ENCODE measurements around the gene LIN28A.
"Not testable (repeated sequence)": the region's sequence is repeated elsewhere in the genome, so short reads cannot be mapped to it uniquely, and the experiment has no call there.

The LIN28A gene, protein sequence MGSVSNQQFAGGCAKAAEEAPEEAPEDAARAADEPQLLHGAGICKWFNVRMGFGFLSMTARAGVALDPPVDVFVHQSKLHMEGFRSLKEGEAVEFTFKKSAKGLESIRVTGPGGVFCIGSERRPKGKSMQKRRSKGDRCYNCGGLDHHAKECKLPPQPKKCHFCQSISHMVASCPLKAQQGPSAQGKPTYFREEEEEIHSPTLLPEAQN

DNA sequence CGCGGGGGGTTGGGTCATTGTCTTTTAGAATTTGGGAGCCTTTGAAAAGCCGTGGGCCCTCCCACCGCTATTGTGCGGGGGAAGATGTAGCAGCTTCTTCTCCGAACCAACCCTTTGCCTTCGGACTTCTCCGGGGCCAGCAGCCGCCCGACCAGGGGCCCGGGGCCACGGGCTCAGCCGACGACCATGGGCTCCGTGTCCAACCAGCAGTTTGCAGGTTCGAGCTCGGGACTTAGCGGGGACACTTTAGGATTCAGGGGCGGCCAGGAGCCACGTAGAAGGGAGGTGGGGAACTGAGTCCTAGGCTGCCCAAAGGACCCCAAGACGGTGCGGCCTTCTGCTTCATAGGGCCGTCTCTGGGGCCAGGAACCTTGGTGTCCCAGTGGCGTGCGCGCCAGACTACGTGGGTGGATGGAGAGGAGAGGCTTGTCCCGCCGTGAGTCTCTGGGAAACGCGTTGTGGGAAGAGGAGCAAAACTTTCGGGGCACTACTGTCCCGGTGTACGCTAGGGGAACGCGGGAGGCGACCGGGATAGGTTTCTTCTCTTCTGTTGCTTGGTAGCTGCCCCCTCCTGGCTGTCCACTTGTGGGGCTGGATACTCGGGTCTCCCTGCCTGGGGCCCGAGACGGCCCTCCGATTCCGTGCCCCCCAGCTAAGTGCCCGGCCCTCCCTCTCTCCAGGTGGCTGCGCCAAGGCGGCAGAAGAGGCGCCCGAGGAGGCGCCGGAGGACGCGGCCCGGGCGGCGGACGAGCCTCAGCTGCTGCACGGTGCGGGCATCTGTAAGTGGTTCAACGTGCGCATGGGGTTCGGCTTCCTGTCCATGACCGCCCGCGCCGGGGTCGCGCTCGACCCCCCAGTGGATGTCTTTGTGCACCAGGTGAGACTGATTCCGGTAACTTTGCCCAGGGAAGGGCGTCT lies at the start of gene LIN28A:
Gene LIN28A (plus strand): TSS at position 112 of the 918 bp plus-strand sequence. CDS start 75 bp downstream, at position 187.
- no peak within 1 kb of the TSS for H3K4me3 Mint-ChIP-seq
- no peaks in the 10 kb centered on the region for H3K36me3 Mint-ChIP-seq (ENCODE audit: low read depth)
- no peaks in the 10 kb centered on the region for H3K9me3 Mint-ChIP-seq
- H3K27ac Mint-ChIP-seq, result no peak within 1 kb of the TSS
- H3K27me3 Mint-ChIP-seq, result peaks cover 74% of the 10 kb centered on the region
- H3K4me1 Mint-ChIP-seq (ENCODE audit: low read depth), result peaks cover 24% of the 10 kb centered on the region
- intact Hi-C loops (cut with micrococcal nuclease), result no loop called here

DNA sequence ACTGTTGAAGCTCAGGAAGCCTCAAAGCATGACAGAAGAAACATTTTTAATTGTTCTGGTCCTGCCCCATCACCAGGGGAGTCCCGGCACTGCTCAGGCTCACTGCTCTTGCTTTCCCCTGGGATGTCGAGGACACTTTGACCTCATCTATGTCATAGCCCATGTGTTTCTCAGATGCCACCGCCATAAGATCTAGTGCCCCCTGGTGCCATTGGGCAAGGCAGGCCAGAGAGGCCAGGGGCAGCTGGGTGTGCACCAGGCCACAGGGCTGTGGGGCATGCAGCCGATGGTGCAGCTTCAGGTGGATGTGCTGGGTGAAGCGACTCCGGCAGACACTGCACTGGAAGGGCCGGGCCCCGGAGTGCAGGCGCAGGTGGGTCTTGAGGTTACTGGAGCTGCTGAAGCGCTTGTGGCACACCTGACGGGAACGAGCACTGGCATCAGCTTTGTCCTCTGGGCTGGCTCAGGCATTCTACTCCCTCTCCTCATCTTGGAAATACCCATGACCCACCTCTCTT lies 49.0 kb upstream of the LIN28A start:
- peaks cover 20% of the 10 kb centered on the region for H3K4me1 Mint-ChIP-seq (ENCODE audit: low read depth)
- H3K4me3 Mint-ChIP-seq, result no peak overlapping the region
- H3K9me3 Mint-ChIP-seq, result no peaks in the 10 kb centered on the region
- H3K27me3 Mint-ChIP-seq, result peaks cover 84% of the 10 kb centered on the region
- intact Hi-C loops (cut with micrococcal nuclease), result no loop called here
- H3K27ac Mint-ChIP-seq, result no peak overlapping the region
- no peaks in the 10 kb centered on the region for H3K36me3 Mint-ChIP-seq (ENCODE audit: low read depth)

DNA sequence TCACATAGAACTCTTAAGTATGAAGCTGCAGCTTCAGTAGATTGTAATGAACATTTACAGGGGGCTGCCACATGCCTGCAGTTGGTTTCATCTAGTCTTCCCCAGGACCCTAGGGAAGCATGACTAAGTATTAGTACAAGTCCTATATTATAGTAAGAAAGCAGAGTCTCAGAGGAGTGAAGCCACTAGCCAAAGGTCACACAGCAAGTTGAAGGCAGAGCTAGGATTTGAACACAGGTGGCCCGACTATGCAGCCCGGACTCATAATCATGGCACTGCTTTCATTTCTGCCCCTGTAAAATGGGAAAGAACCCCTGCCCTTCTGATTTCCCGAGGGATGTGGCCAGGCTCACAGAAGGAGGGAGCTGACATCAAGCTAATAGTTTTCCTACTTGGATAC lies 48.3 kb upstream of the LIN28A start:
- H3K9me3 Mint-ChIP-seq, result no peaks in the 10 kb centered on the region
- H3K27me3 Mint-ChIP-seq, result peaks cover 84% of the 10 kb centered on the region
- intact Hi-C loops (cut with micrococcal nuclease), result no loop called here
- no peak overlapping the region for H3K27ac Mint-ChIP-seq
- H3K4me1 Mint-ChIP-seq (ENCODE audit: low read depth), result peaks cover 20% of the 10 kb centered on the region
- H3K4me3 Mint-ChIP-seq, result no peak overlapping the region
- no peaks in the 10 kb centered on the region for H3K36me3 Mint-ChIP-seq (ENCODE audit: low read depth)

DNA sequence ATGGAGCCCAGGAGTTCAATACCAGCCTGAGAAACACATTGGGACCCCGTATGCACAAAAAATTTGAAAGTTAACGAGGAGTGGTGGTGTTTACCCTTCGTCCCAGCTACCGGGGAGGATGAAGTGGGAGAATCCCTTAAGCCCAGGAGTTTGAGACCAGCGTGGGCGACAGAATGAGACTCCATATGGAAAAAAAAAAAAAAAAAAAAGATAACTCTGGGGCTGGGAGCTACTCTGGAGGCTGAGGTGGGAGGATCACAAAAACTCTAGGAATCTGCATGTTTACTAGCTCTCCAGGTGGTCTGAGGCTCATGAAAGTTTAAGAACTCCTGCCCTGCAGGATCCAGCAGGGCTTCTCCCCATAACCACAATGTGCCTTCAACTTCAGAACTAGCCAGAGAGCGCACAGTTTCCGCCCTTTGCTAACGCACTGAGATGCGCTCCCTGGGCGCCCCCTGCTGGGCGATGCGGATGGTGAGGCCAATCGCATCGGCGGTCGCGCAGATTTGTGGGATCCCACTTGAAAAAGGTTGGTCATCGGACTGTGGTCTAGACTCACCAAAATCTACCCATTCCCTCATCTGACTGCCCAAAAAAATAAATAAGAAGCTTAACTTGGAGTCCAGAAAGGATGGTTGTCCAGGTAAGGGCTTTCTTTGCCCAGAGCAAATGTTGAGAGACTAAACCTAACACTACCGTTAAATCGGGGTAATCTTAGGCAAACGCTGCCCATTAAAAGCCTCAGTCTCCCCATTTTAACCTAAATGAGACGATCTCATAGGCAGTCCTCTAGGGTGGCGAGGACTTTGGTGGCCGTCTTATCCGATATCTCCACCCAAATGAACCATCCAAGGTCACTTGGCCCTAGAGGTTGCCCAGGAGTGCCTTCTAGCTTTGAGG lies 46.8 kb upstream of the LIN28A start:
- Mint-ChIP-seq H3K36me3 (ENCODE audit: low read depth) (no peaks in the 10 kb centered on the region), H3K4me3 (no peak overlapping the region), H3K27me3 (peaks cover 71% of the 10 kb centered on the region), H3K9me3 (no peaks in the 10 kb centered on the region), H3K4me1 (ENCODE audit: low read depth) (peaks cover 20% of the 10 kb centered on the region), H3K27ac (no peak overlapping the region)
- intact Hi-C loops (cut with micrococcal nuclease), result no loop called here

DNA sequence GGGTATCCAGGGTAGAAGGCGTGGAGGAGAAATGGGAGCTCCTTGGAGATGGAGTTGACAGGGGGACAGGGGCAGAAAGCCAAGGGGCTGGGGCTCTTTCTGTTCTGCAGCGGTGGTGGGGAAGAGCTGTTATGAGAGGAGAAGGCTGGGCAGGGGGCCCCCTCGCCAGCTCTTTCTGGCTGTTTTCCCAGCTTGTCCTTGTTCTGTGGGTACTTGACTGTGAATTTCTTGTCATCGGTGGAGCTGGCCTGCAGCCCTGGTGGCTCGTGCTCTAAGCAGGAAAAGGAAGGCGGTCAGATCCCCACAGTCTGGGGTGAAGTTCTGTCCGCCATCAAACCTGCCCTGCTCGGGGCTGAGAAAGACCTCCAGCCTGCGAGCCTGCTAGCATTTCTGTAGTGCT lies 45.7 kb upstream of the LIN28A start:
- H3K4me3 Mint-ChIP-seq, result no peak overlapping the region
- H3K27me3 Mint-ChIP-seq, result peaks cover 63% of the 10 kb centered on the region
- intact Hi-C loops (cut with micrococcal nuclease), result no loop called here
- no peaks in the 10 kb centered on the region for H3K9me3 Mint-ChIP-seq
- no peaks in the 10 kb centered on the region for H3K36me3 Mint-ChIP-seq (ENCODE audit: low read depth)
- H3K4me1 Mint-ChIP-seq (ENCODE audit: low read depth), result peaks cover 15% of the 10 kb centered on the region
- H3K27ac Mint-ChIP-seq, result no peak overlapping the region

DNA sequence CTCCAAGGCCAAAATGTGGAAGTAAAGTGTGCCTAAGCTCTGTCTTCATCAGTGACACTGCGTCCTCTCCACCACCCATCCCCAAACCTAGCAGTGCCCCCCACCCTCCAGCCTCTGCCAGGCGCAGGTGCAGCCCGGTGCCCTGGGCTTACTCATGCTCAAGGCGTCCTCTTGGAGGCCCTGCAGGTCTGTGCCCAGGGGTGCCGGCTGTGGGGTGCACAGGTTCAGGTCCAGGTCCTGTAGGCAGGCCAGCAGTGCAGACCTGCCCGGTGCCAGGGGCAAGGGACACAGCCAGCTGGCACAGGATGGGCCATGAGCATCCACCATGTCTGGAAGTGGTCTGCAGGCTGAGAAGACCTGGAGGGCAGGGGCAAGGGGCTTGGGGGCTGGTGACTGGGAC lies 43.2 kb upstream of the LIN28A start:
- Mint-ChIP-seq H3K4me1 (ENCODE audit: low read depth) (peaks cover 8% of the 10 kb centered on the region), H3K27me3 (peaks cover 47% of the 10 kb centered on the region), H3K4me3 (no peak overlapping the region), H3K27ac (no peak overlapping the region), H3K9me3 (no peaks in the 10 kb centered on the region), H3K36me3 (ENCODE audit: low read depth) (no peaks in the 10 kb centered on the region)
- intact Hi-C loops (cut with micrococcal nuclease), result no loop called here

DNA sequence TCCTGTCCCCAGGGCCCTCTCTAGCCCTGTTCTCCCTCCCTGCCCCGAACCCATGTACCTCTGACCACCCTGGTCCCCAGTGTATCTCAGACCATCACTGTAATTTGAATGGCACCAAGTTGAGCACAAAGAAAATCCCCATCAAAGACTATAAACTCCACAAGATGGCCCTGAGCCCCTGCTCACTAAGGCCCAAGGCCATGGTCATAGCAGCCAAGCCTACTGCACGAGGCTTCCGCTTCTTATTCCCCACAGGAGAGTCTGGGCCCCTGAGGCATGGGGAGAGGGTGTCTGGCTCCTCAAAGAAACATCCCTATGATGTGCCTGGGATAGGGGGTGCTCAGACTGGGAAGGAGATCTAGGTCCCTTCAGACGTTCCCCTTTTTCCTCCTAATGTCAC lies 42.6 kb upstream of the LIN28A start:
- Mint-ChIP-seq H3K27ac (no peak overlapping the region), H3K27me3 (peaks cover 47% of the 10 kb centered on the region), H3K36me3 (ENCODE audit: low read depth) (no peaks in the 10 kb centered on the region), H3K9me3 (no peaks in the 10 kb centered on the region), H3K4me1 (ENCODE audit: low read depth) (peaks cover 11% of the 10 kb centered on the region), H3K4me3 (no peak overlapping the region)
- intact Hi-C loops (cut with micrococcal nuclease), result no loop called here

DNA sequence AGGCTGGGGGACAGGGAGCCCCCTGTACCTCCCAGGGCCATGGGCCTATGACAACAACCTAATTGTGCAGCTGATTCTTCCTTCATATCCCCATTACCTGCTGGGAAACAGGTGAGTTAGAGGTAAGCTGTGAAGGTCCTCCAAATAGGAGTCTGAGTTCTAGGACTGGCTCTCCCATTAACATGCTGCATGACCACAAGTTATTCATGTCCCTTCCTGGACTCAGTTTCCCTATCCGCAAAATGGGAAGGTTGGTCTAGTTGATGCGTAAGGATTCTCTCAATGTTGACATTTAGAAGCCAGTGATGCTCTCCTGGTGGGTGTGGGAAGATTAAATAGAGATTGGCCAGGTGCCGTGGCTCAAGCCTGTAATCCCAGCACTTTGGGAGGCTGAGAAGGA lies 42.1 kb upstream of the LIN28A start:
- Mint-ChIP-seq H3K9me3 (no peaks in the 10 kb centered on the region), H3K4me1 (ENCODE audit: low read depth) (peaks cover 14% of the 10 kb centered on the region), H3K27ac (no peak overlapping the region), H3K27me3 (peaks cover 45% of the 10 kb centered on the region), H3K4me3 (no peak overlapping the region), H3K36me3 (ENCODE audit: low read depth) (no peaks in the 10 kb centered on the region)
- intact Hi-C loops (cut with micrococcal nuclease), result no loop called here

DNA sequence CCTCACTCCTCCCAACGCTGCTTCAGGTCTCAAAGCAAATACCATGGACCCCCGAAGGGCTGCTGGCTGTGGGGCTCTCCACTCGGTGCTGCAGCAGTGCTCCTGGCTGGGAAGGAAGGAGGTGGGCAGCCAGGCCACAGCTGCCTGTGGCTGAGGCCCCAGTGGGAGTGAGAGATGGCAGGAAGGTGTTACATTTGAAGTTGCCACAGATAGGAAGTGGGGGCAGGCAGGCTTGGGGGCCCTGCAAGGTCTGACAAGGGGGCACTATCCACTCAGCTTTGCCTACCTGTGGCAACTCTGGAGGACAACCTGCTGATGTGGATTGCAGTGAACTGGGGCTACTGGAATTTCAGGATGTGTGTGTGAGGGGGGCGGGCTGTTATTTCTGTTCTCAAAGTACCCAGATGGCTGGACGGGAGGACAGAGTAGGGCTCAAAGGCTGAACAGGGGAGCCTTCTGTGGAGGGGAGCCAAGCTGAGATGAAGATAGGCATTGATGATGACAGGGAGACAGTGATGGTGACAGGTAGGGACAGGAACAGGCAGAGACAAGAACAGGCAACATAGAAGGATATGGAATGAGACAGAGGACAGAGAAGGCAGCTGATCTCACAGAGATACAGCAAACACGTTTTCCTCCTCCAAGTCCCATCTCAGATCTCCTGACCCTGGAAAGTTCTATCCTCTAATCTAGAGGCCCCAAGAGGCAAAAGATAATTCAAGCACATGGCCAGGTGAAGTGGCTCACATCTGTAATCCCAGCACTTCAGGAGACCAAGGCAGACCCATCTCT lies 39.8 kb upstream of the LIN28A start:
- Mint-ChIP-seq H3K4me3 (no peak overlapping the region), H3K4me1 (ENCODE audit: low read depth) (peaks cover 30% of the 10 kb centered on the region), H3K36me3 (ENCODE audit: low read depth) (no peaks in the 10 kb centered on the region), H3K27ac (no peak overlapping the region), H3K27me3 (peaks cover 35% of the 10 kb centered on the region), H3K9me3 (no peaks in the 10 kb centered on the region)
- intact Hi-C loops (cut with micrococcal nuclease), result no loop called here

DNA sequence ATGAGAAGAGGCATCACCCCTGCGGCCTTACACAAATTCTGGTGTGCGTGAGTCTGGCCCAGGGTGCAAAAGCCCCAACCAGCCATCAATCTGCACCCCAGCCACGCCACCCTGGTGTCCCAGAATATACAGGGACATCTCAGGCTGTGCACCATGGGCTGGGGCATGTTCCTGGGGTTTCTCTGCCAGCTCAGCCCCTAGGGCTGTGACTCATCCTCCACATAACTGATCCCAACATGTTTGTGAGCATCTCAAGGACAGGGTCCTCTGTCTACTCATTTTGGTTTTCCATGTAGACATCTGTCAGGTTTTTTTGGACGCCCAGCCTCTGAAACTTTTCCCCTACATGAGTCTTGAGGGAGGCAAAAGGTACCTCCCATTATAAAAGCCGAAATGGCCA lies 38.6 kb upstream of the LIN28A start:
- Mint-ChIP-seq H3K9me3 (no peaks in the 10 kb centered on the region), H3K36me3 (ENCODE audit: low read depth) (no peaks in the 10 kb centered on the region), H3K27me3 (peaks cover 28% of the 10 kb centered on the region), H3K4me1 (ENCODE audit: low read depth) (peaks cover 36% of the 10 kb centered on the region), H3K27ac (no peak overlapping the region), H3K4me3 (no peak overlapping the region)
- intact Hi-C loops (cut with micrococcal nuclease), result no loop called here

DNA sequence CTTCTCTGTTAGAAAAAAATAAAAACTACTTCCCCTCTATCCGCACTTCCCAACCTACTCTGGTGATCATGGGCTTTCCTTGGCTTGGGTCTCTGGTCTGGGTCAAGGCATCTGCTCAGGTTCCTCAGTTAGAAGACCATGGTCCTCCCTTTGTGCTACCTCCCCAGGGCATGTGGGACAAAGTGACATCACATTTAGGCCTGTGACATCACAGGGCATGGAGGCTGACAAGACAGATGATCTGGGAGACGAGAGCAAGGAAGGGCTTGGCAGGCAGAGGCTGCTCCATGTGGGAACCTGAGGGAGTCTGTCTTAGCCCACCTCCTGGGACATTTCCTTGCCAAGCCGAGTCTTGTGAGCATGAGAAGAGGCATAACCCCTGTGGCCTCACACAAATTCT lies 38.0 kb upstream of the LIN28A start, which contains the start of gene ZNF683:
Gene ZNF683 (minus strand): TSS at position 140 of the 400 bp plus-strand sequence. CDS start 4,179 bp downstream, outside the sequence.
- peaks cover 40% of the 10 kb centered on the region for H3K4me1 Mint-ChIP-seq (ENCODE audit: low read depth)
- H3K4me3 Mint-ChIP-seq; H3K36me3 Mint-ChIP-seq (ENCODE audit: low read depth); intact Hi-C loops (cut with micrococcal nuclease); H3K27ac Mint-ChIP-seq; H3K9me3 Mint-ChIP-seq: not testable (repeated sequence)
- H3K27me3 Mint-ChIP-seq, result peaks cover 25% of the 10 kb centered on the region

DNA sequence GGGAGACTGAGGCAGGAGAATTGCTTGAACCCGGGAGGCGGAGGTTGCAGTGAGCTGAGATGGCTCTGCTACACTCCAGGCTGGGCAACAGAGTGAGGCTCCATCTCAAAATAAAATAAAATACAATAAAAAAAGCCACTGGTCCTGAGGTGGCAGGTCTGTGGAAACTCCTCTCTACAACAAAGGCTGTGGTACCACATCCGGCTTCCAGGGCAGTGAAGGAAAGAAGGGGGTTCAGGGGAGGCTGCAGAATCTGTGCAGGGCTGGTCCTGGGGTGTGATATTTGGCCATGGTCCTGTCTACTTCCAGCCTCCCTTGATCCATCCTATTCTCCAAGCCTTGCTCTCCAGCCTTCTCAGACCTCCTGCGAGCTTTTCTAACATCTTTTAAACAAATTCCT lies 37.3 kb upstream of the LIN28A start:
- Mint-ChIP-seq H3K4me3 (no peak overlapping the region), H3K27me3 (peaks cover 25% of the 10 kb centered on the region), H3K36me3 (ENCODE audit: low read depth) (no peaks in the 10 kb centered on the region), H3K9me3 (no peaks in the 10 kb centered on the region), H3K27ac (no peak overlapping the region), H3K4me1 (ENCODE audit: low read depth) (peaks cover 47% of the 10 kb centered on the region)
- intact Hi-C loops (cut with micrococcal nuclease), result no loop called here

DNA sequence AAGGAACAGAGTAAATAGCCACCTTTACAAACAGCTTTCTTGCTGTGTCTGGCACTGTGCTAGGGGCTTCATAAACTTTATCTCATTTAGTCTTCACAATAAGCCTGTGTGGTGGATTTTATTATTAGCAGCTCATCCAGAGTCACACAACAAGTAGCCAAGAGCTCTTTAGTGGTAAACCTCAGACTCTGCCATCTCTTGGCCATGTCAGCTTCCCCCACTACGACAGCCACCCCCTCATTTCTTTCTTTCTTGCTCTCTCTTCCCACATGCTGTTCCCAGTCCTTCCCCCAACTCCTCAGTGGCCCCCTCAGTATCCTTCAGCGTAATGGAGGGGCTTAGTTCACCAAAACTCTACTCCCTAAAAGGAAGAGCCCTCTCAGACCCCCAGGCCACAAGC lies 36.8 kb upstream of the LIN28A start:
- no peak overlapping the region for H3K4me3 Mint-ChIP-seq
- H3K36me3 Mint-ChIP-seq (ENCODE audit: low read depth), result no peaks in the 10 kb centered on the region
- H3K27ac Mint-ChIP-seq, result no peak overlapping the region
- intact Hi-C loops (cut with micrococcal nuclease), result no loop called here
- H3K9me3 Mint-ChIP-seq, result no peaks in the 10 kb centered on the region
- peaks cover 52% of the 10 kb centered on the region for H3K4me1 Mint-ChIP-seq (ENCODE audit: low read depth)
- peaks cover 25% of the 10 kb centered on the region for H3K27me3 Mint-ChIP-seq
